H1 (cell line): ENCODE measurements around the gene CAPN13. TPM values are rescaled to one million over a fixed set of nuclear protein-coding genes. Genes with fewer than 3 reads are reported as not detected.

Experiments used
- CTCF ChIA-PET: fragments of 300-600 bp; sonication (Branson Sonifier 250); formaldehyde crosslinking; loops from one replicate; lab custom pipeline; 2021; ENCODE audit not compliant: partially characterized antibody; lab: Charles Lee
- POLR2A ChIA-PET: fragments of 300-600 bp; sonication (Branson Sonifier 250); formaldehyde crosslinking; loops from one replicate; lab custom pipeline; 2021; ENCODE audit warnings: inconsistent platforms; ENCODE audit not compliant: partially characterized antibody; lab: Charles Lee
- DNase-seq, 2 experiments: peaks; one replicate each; pipeline versions ENCODE4 v3.0.0 to v3.0.0-alpha.2; 2010 to 2022; ENCODE audit warnings: low spot score in 2 of 2, low read depth in 1 of 2, mixed read lengths in 1 of 2
- FAIRE-seq: peaks from 2 replicates; lab custom pipeline; 2011; peaks lifted over from hg19 to GRCh38; lab: Jason Lieb, UNC
- H2AFZ ChIP-seq: 2 replicates; pipeline ENCODE4 v1.8.1; 2012; ENCODE audit warnings: low read length, inconsistent platforms
- H2AK5ac ChIP-seq: 2 replicates; pipeline ENCODE4 v1.6.1; 2013; ENCODE audit warnings: low read depth, low read length
- H2BK120ac ChIP-seq: replicated peaks from 2 replicates; pipeline ENCODE3; 2013; ENCODE audit warnings: low read depth, low read length, inconsistent platforms
- H2BK12ac ChIP-seq: 2 replicates; pipeline ENCODE4 v1.6.1; 2013; ENCODE audit warnings: low read depth, low read length
- H2BK15ac ChIP-seq: 2 replicates; pipeline ENCODE4 v1.6.1; 2013; ENCODE audit warnings: low read length
- H2BK20ac ChIP-seq: 2 replicates; pipeline ENCODE4 v1.6.1; 2013; ENCODE audit warnings: low read length
- H2BK5ac ChIP-seq: 2 replicates; pipeline ENCODE4 v1.6.1; 2013; ENCODE audit warnings: low read depth, low read length
- H3K14ac ChIP-seq: 2 replicates; pipeline ENCODE4 v1.6.1; 2013; ENCODE audit warnings: inconsistent platforms; ENCODE audit not compliant: insufficient read length
- H3K18ac ChIP-seq: 2 replicates; pipeline ENCODE4 v1.6.1; 2013; ENCODE audit warnings: low read length; ENCODE audit errors: extremely low read depth
- H3K23ac ChIP-seq: 2 replicates; pipeline ENCODE4 v1.6.1; 2013; ENCODE audit warnings: inconsistent platforms; ENCODE audit not compliant: insufficient read length
- H3K23me2 ChIP-seq: 2 replicates; pipeline ENCODE4 v1.6.1; 2013; ENCODE audit warnings: low read depth, low read length
- H3K27ac ChIP-seq: 2 replicates; pipeline ENCODE4 v1.6.1; 2011; ENCODE audit warnings: low read depth, low read length, inconsistent platforms
- H3K27me3 ChIP-seq, 4 experiments: replicated peaks in 1 of 4; 1 replicate in 1 of 4; 2 replicates in 3 of 4; pipeline versions ENCODE4 v1.6.1 to v1.8.1; 2011 to 2013; ENCODE audit warnings: low read length in 3 of 4, mild to moderate bottlenecking in 3 of 4, inconsistent platforms in 2 of 4, mixed read lengths in 2 of 4, moderate library complexity in 1 of 4; ENCODE audit not compliant: control insufficient read depth in 3 of 4, insufficient read depth in 3 of 4; ENCODE audit errors: extremely low read depth in 1 of 4
- H3K36me3 ChIP-seq, 4 experiments: 2 replicates each; pipeline versions ENCODE4 v1.6.1 to v1.8.1; 2011 to 2013; ENCODE audit warnings: mild to moderate bottlenecking in 4 of 4, low read length in 3 of 4, moderate library complexity in 2 of 4, control low read depth in 1 of 4, inconsistent platforms in 1 of 4; ENCODE audit not compliant: insufficient read depth in 4 of 4, control insufficient read depth in 2 of 4
- H3K4ac ChIP-seq: replicated peaks from 2 replicates; pipeline ENCODE3; 2013; ENCODE audit warnings: low read length, low read depth, mixed read lengths, inconsistent platforms; ENCODE audit not compliant: insufficient read length
- H3K4me1 ChIP-seq, 4 experiments: replicated peaks in 1 of 4; 1 replicate in 1 of 4; 2 replicates in 3 of 4; pipeline versions ENCODE4 v1.6.1 to v1.8.1; 2011 to 2013; ENCODE audit warnings: low read length in 3 of 4, inconsistent platforms in 2 of 4, mixed read lengths in 1 of 4; ENCODE audit not compliant: insufficient read depth in 4 of 4, control insufficient read depth in 3 of 4
- H3K4me2 ChIP-seq, 2 experiments: 2 replicates each; pipeline versions ENCODE4 v1.6.1 to v1.8.1; 2011 to 2013; ENCODE audit warnings: low read depth in 2 of 2, low read length in 2 of 2, control low read depth in 1 of 2, inconsistent platforms in 1 of 2, mild to moderate bottlenecking in 1 of 2; ENCODE audit not compliant: insufficient read depth in 1 of 2
- H3K4me3 ChIP-seq, 4 experiments: fragments of 200-600, 300-600 bp in 1 of 4; sonication (generic), shearing (Covaris generic), sonication (Bioruptor Twin) in 1 of 4; 2 replicates each; pipeline versions ENCODE4 v1.5.1 to v1.8.1; 2011 to 2016; ENCODE audit warnings: low read length in 4 of 4, low read depth in 3 of 4, control low read depth in 2 of 4, inconsistent platforms in 2 of 4, mild to moderate bottlenecking in 2 of 4, mixed read lengths in 1 of 4, moderate library complexity in 1 of 4; ENCODE audit not compliant: insufficient read depth in 2 of 4; ENCODE audit errors: extremely low read depth in 1 of 4
- H3K56ac ChIP-seq: replicated peaks from 2 replicates; pipeline ENCODE3; 2013; ENCODE audit warnings: low read depth, mild to moderate bottlenecking, mixed read lengths, low read length, inconsistent platforms; ENCODE audit not compliant: insufficient read length
- H3K79me1 ChIP-seq: 2 replicates; pipeline ENCODE4 v1.6.1; 2013; ENCODE audit warnings: low read depth, low read length, control low read depth
- H3K79me2 ChIP-seq, 2 experiments: 2 replicates each; pipeline versions ENCODE4 v1.6.1 to v1.8.1; 2012 to 2013; ENCODE audit warnings: low read length in 2 of 2, mild to moderate bottlenecking in 2 of 2, inconsistent platforms in 1 of 2; ENCODE audit not compliant: insufficient read depth in 2 of 2, control insufficient read depth in 1 of 2
- H3K9ac ChIP-seq, 4 experiments: replicated peaks in 1 of 4; 1 replicate in 1 of 4; 2 replicates in 3 of 4; pipeline versions ENCODE4 v1.6.1 to v1.8.1; 2011 to 2013; ENCODE audit warnings: low read depth in 3 of 4, low read length in 3 of 4, control low read depth in 2 of 4, mild to moderate bottlenecking in 2 of 4, moderate library complexity in 2 of 4, inconsistent platforms in 1 of 4; ENCODE audit errors: extremely low read depth in 1 of 4
- H3K9me3 ChIP-seq, 2 experiments: 2 replicates each; pipeline versions ENCODE4 v1.6.1 to v1.8.1; 2012 to 2013; ENCODE audit warnings: mild to moderate bottlenecking in 2 of 2, moderate library complexity in 2 of 2, control low read depth in 1 of 2, inconsistent platforms in 1 of 2, low read depth in 1 of 2, low read length in 1 of 2, mixed read lengths in 1 of 2; ENCODE audit not compliant: insufficient read depth in 2 of 2
- H4K20me1 ChIP-seq, 2 experiments: replicated peaks in 1 of 2; 2 replicates each; pipeline versions ENCODE3 to v1.8.1; 2011 to 2013; ENCODE audit warnings: inconsistent platforms in 2 of 2, low read length in 2 of 2, mild to moderate bottlenecking in 1 of 2; ENCODE audit not compliant: insufficient read depth in 2 of 2, control insufficient read depth in 1 of 2
- H4K5ac ChIP-seq: 2 replicates; pipeline ENCODE4 v1.6.1; 2013; ENCODE audit warnings: low read length, low read depth, mixed read lengths, inconsistent platforms; ENCODE audit not compliant: insufficient read length
- H4K8ac ChIP-seq: 2 replicates; pipeline ENCODE4 v1.8.0; 2013; ENCODE audit warnings: mild to moderate bottlenecking, moderate library complexity, low read length, inconsistent platforms; ENCODE audit not compliant: insufficient read depth; ENCODE audit errors: extremely low read depth
- H4K91ac ChIP-seq: replicated peaks from 2 replicates; pipeline ENCODE3; 2013; ENCODE audit warnings: low read length, mixed read lengths, inconsistent platforms; ENCODE audit not compliant: insufficient read length
- HDAC2 ChIP-seq, 2 experiments: fragments of 300-600 bp in 1 of 2; sonication (generic) in 1 of 2; IDR thresholded peaks; 2 replicates each; pipeline ENCODE4 v1.6.1; 2011 to 2012; ENCODE audit warnings: low read depth in 2 of 2, low read length in 2 of 2, mild to moderate bottlenecking in 2 of 2, moderate library complexity in 2 of 2, borderline replicate concordance in 1 of 2, inconsistent platforms in 1 of 2
- POLR2A ChIP-seq, 2 experiments: IDR thresholded peaks; 1 replicate in 1 of 2; 2 replicates in 1 of 2; pipeline ENCODE4 v1.6.1; 2011; ENCODE audit warnings: low read depth in 2 of 2, low read length in 2 of 2, mild to moderate bottlenecking in 2 of 2; ENCODE audit errors: control extremely low read depth in 1 of 2
- RNF2 ChIP-seq: fragments of 200-900, 300-1000 bp; sonication (generic); IDR thresholded peaks from 2 replicates; pipeline ENCODE4 v1.7.1; 2016; ENCODE audit warnings: borderline replicate concordance, low read depth, mild to moderate bottlenecking, antibody characterized with exemption, low read length; ENCODE audit not compliant: poor library complexity, severe bottlenecking; ENCODE audit errors: missing control alignments
- RXRA ChIP-seq: IDR thresholded peaks from 2 replicates; pipeline ENCODE4 v1.6.1; 2011; ENCODE audit warnings: low read depth, mild to moderate bottlenecking, low read length, moderate library complexity; ENCODE audit not compliant: insufficient read depth
- TAF1 ChIP-seq: IDR thresholded peaks from 2 replicates; pipeline ENCODE4 v1.6.1; 2011; ENCODE audit warnings: mild to moderate bottlenecking, low read depth, low read length
- WGBS, 2 experiments: shearing (Covaris generic) in 1 of 2; methylation state at CpG; one replicate each; pipeline versions ENCODE4 v1.1.6 to v1.1.7; 2013 to 2015; ENCODE audit warnings: low lambda C conversion rate in 2 of 2, mixed read lengths in 2 of 2, inconsistent platforms in 1 of 2, low coverage in 1 of 2, missing lambda C conversion rate in 1 of 2; ENCODE audit not compliant: insufficient replicate concordance in 2 of 2, insufficient coverage in 1 of 2, insufficient read length in 1 of 2; ENCODE audit errors: extremely low coverage in 1 of 2, missing lambda C conversion rate in 1 of 2; 5-methylcytosine and 5-hydroxymethylcytosine counted together
- polyA plus RNA-seq, 7 experiments: library from polyadenylated mRNA; depleted of rRNA in 3 of 7; stranded (reverse) in 5 of 7; unstranded in 2 of 7; fragments of >200 nt in 5 of 7; fragments of 200-250 nt in 2 of 7; gene quantifications; 1 replicate in 5 of 7; 2 replicates in 1 of 7; 4 replicates in 1 of 7; pipeline versions ENCODE4 v1.2.1 to v1.2.3, GENCODE V29; 2011 to 2013; ENCODE audit warnings: missing spikeins in 2 of 7, mixed read lengths in 2 of 7
- total RNA-seq: library from RNA; stranded (reverse); fragmentation: NEBNext Ultra II Directional; extraction: Animal tissue kit (Norgen Biotek cat#: 25700); gene quantifications from 2 replicates; pipeline ENCODE4 v1.2.1, GENCODE V29; 2021
- TF ChIP-seq, protein P1 (sequence below): IDR thresholded peaks from 2 replicates; pipeline ENCODE4 v1.6.1; 2011; ENCODE audit warnings: low read depth, mild to moderate bottlenecking, low read length; ENCODE audit not compliant: insufficient read depth

The CAPN13 gene
- total and polyA plus RNA-seq, 2 of the 8 experiments (the other 6 are each of a cell fraction or from before 2014, with no cell fraction given): 2.4 TPM

DNA sequence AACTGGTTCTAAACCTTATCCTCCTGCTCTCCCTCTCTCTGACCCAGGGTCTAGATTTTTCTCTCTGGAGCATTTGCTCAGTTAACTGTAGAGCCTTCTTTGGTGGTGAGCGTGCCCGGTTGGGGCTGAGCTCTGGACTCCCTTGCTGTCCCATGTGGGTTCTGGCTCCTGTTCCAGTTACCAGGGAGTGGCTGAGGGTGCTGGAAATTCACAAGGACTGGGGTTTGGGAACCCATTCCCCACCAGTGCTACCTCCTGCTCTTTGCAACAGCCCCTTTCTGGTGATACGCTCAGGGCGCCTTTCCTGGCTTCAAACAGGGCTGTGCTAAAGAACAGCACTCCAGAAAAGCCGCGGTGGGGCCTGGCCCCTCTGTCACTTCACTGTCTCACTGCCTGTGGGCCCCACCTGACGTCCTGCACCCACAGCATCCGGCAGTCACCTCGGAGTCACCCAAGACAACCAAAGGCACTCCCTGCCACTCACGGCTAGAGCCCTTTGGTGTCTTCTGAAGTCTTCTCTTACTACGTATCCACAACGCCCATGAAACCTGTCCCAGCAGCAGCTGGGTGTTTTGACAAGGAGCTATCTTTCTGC lies 41.3 kb downstream of the CAPN13 start:
- Histone ChIP-seq H2BK20ac (no peak overlapping the region), H4K5ac (no peak overlapping the region), H3K14ac (no peak overlapping the region), H4K91ac (no peak overlapping the region), H3K23ac (no peak overlapping the region), H2BK5ac (no peak overlapping the region), H2BK120ac (no peak overlapping the region), H2BK12ac (no peak overlapping the region), H3K36me3 (no peaks in the 10 kb centered on the region), H3K79me1 (no peaks in the 10 kb centered on the region), H3K4me2 (no peak overlapping the region), H4K20me1 (no peaks in the 10 kb centered on the region), H2AK5ac (no peak overlapping the region), H3K79me2 (no peaks in the 10 kb centered on the region), H3K9ac (no peak overlapping the region), H3K18ac (no peak overlapping the region), H2BK15ac (no peak overlapping the region), H3K56ac (no peak overlapping the region), H3K27me3 (no peaks in the 10 kb centered on the region), H3K9me3 (no peaks in the 10 kb centered on the region), H3K4ac (no peak overlapping the region), H4K8ac (no peak overlapping the region), H3K4me1 (no peaks in the 10 kb centered on the region), H3K23me2 (no peaks in the 10 kb centered on the region), H2AFZ (no peak overlapping the region; the same call in 1 of the 2 replicates), H3K27ac (no peak overlapping the region), H3K4me3 (no peak overlapping the region)
- WGBS, 2 experiments: 91% methylated on average over 12 of the region's 12 CpGs; no CpG with 5 or more reads in 1 of the 2 experiments
- DNase-seq (no peak), FAIRE-seq (no peak)
- ChIA-PET CTCF (interaction anchor here (1.0 to 2.4 kb wide), 4 partner anchors 10 to 568 kb away, joined by 3 to 8 read pairs (median 4); no protein-coding TSS in a partner anchor), POLR2A (no interaction called here)
- TF ChIP-seq POLR2A (IDR thresholded peaks at IDR 0.05; ENCODE audit: control extremely low read depth in 1 of 2, low read depth in 2 of 2, low read length in 2 of 2) (no peak), HDAC2 (IDR thresholded peaks at IDR 0.05; ENCODE audit: borderline replicate concordance in 1 of 2, low read depth in 2 of 2, low read length in 2 of 2) (no peak), RNF2 (no peak), RXRA (no peak), TAF1 (no peak)
- TF ChIP-seq, protein P1, sequence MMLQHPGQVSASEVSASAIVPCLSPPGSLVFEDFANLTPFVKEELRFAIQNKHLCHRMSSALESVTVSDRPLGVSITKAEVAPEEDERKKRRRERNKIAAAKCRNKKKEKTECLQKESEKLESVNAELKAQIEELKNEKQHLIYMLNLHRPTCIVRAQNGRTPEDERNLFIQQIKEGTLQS: no peak
